ENCODE data around the gene HDAC7.

- no peak for TF ChIP-seq CTCF (IDR thresholded peaks at IDR 0.05)
- TF ChIP-seq POLR2A (IDR thresholded peaks at IDR 0.05), result no peak
Observed at GRCh38 chr12:47825173-47825639, 5.5 kb upstream of the HDAC7 start.

Measured in adrenal gland (tissue), 5 donors.